PFSK-1 (cell line): ENCODE results near the gene ARHGAP25.

Source experiments
- FOXP2 ChIP-seq: optimal IDR thresholded peaks from 2 replicates; pipeline ENCODE3; 2011; ENCODE audit warnings: borderline replicate concordance, control low read depth, inconsistent platforms; ENCODE audit not compliant: insufficient read depth; ENCODE audit errors: extremely low read length, extremely low read depth
- POLR2AphosphoS5 ChIP-seq: IDR thresholded peaks from 2 replicates; pipeline ENCODE4 v1.6.1; 2012; ENCODE audit warnings: low read depth, mild to moderate bottlenecking, control low read depth, low read length, moderate library complexity
- REST ChIP-seq, 2 experiments: IDR thresholded peaks; 2 replicates each; pipeline versions ENCODE4 v1.6.1 to v1.8.0; 2011 to 2012; ENCODE audit warnings: low read depth in 2 of 2, low read length in 2 of 2, control low read depth in 1 of 2, inconsistent platforms in 1 of 2, mild to moderate bottlenecking in 1 of 2, moderate library complexity in 1 of 2; ENCODE audit not compliant: insufficient read depth in 1 of 2
- SIN3A ChIP-seq: IDR thresholded peaks from 2 replicates; pipeline ENCODE4 v1.6.1; 2012; ENCODE audit warnings: mild to moderate bottlenecking, low read length, moderate library complexity, borderline replicate concordance; ENCODE audit not compliant: insufficient read depth
- TAF1 ChIP-seq: IDR thresholded peaks from 2 replicates; pipeline ENCODE4 v1.6.1; 2012; ENCODE audit warnings: low read length, control low read depth, borderline replicate concordance; ENCODE audit not compliant: insufficient read depth

DNA sequence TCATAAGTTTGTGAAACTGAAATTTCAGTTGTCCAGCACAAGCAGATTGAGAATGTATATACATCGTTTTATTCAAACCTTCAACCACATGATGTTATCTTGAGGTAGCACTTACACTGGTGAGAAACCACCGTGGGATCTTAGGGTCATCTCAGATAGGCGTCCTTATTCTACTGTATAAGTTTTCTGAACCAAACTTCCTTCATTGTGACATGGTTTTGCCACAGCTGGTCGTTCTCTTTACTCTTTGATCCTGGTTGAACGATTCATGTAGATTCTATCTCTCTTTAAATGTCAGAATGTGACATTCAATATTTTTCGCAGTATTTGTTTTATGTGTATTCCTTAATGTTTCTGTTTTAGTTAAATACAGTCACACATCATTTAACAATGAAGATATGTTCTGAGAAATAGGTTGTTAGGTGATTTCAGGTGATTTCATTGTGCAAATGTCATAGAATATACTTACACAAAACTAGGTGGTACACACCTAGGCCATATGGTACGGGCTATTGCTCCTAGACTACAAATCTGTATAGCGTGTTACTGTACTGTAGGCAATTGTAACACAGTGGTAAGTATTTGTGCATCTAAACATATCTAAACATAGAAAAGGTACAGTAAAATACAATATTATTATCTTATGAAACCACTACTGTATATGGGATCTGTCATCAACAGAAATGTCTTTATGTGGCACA, 17.9 kb upstream of the ARHGAP25 start:
- no peak for TF ChIP-seq POLR2AphosphoS5
- no peak for TF ChIP-seq SIN3A
- no peak for TF ChIP-seq TAF1
- no peak for TF ChIP-seq REST (IDR thresholded peaks at IDR 0.05; ENCODE audit: insufficient read depth in 1 of 2, low read depth in 2 of 2, low read length in 2 of 2)
- no peak for TF ChIP-seq FOXP2
